Endothelial cell (in vitro differentiated cells): ENCODE data around the gene RFX1. TPM values are rescaled to one million over a fixed set of nuclear protein-coding genes. Genes with fewer than 3 reads are reported as not detected.

Experiments used
- DNase-seq: peaks from one replicate; pipeline ENCODE4 v3.0.0; 2021; ENCODE audit warnings: low spot score
- H3K27ac Mint-ChIP-seq: one replicate; pipeline ENCODE4 v1.8.0; 2021; ENCODE audit warnings: mixed read lengths, inconsistent platforms; ENCODE audit not compliant: unreplicated experiment
- H3K27me3 Mint-ChIP-seq: one replicate; pipeline ENCODE4 v1.8.0; 2021; ENCODE audit warnings: mild to moderate bottlenecking, moderate library complexity, mixed read lengths, inconsistent platforms; ENCODE audit not compliant: unreplicated experiment
- H3K36me3 Mint-ChIP-seq: one replicate; pipeline ENCODE4 v1.8.0; 2021; ENCODE audit warnings: mild to moderate bottlenecking, low read depth, mixed read lengths, inconsistent platforms; ENCODE audit not compliant: unreplicated experiment
- H3K4me1 Mint-ChIP-seq: one replicate; pipeline ENCODE4 v1.8.0; 2021; ENCODE audit warnings: mild to moderate bottlenecking, mixed read lengths, inconsistent platforms; ENCODE audit not compliant: unreplicated experiment
- H3K4me3 Mint-ChIP-seq: one replicate; pipeline ENCODE4 v1.8.0; 2021; ENCODE audit warnings: mild to moderate bottlenecking, mixed read lengths, inconsistent platforms; ENCODE audit not compliant: unreplicated experiment
- H3K9me3 Mint-ChIP-seq: one replicate; pipeline ENCODE4 v1.8.0; 2021; ENCODE audit warnings: mixed read lengths, inconsistent platforms; ENCODE audit not compliant: unreplicated experiment
- total RNA-seq: library from RNA; stranded (reverse); fragmentation: NEBNext Ultra II Directional; extraction: Animal tissue kit (Norgen Biotek cat#: 25700); gene quantifications from one replicate; pipeline ENCODE4 v1.2.1, GENCODE V29; 2021; ENCODE audit not compliant: unreplicated experiment
- TF ChIP-seq, protein P1 (sequence below): fragments of 200-600 bp; sonication (generic); IDR thresholded peaks from one replicate; pipeline ENCODE4 v1.5.0; 2021; ENCODE audit warnings: antibody characterized with exemption; ENCODE audit not compliant: unreplicated experiment

The RFX1 gene
- total RNA-seq, 1 donor from 2014 or later: 16.2 TPM

DNA sequence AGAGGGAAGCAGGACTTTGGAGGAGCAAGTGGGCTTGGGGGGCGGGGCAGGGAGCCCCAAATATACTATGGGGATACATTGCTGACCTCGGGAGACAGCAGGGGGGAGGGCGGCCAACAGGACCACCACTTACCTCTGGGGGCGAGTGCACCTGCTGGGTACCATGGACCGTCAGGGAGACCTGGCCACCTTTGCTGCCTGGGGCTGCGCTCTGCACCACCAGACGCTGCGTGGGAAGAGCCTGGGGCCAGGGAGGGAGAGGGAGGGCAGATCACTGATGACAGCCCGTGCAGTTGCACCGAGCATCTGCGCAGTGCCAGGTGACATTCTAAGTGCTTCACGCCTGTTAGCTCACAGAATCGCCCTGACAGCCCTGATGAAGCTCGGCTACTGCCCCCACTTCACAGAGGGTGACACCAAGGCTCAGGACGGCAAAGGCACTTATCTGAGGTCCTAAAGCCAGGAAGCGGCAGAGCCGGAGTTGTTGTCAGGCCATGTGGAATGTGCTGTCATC, 24.1 kb downstream of the RFX1 start:
- Mint-ChIP-seq H3K4me3 (no peak overlapping the region), H3K36me3 (no peaks in the 10 kb centered on the region), H3K27ac (no peak overlapping the region), H3K9me3 (no peaks in the 10 kb centered on the region), H3K4me1 (peaks cover 11% of the 10 kb centered on the region), H3K27me3 (peaks cover 12% of the 10 kb centered on the region)
- TF ChIP-seq, protein P1, sequence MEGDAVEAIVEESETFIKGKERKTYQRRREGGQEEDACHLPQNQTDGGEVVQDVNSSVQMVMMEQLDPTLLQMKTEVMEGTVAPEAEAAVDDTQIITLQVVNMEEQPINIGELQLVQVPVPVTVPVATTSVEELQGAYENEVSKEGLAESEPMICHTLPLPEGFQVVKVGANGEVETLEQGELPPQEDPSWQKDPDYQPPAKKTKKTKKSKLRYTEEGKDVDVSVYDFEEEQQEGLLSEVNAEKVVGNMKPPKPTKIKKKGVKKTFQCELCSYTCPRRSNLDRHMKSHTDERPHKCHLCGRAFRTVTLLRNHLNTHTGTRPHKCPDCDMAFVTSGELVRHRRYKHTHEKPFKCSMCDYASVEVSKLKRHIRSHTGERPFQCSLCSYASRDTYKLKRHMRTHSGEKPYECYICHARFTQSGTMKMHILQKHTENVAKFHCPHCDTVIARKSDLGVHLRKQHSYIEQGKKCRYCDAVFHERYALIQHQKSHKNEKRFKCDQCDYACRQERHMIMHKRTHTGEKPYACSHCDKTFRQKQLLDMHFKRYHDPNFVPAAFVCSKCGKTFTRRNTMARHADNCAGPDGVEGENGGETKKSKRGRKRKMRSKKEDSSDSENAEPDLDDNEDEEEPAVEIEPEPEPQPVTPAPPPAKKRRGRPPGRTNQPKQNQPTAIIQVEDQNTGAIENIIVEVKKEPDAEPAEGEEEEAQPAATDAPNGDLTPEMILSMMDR: no peak
- no peak for DNase-seq

DNA sequence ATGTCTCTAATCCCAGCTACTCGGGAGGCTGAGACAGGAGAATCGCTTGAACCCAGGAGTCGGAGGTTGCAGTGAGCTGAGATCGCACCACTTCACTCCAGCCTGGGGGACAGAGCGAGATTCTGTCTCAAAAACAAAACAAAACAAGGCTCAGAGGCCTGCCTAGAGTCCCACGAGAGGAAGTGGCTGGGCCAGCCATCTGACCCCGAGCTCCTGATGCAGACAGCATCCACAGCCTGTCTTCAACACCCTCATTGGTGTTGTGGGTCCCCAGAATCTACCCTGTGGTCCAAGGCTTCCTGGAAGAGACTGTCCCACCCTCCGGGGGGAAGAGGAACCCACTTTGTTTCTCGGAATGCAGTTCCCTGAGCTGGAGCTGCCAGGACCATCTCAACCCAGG, 24.7 kb downstream of the RFX1 start:
- TF ChIP-seq, protein P1: no peak
- Mint-ChIP-seq H3K4me3 (no peak overlapping the region), H3K27me3 (peaks cover 9% of the 10 kb centered on the region), H3K4me1 (peaks cover 7% of the 10 kb centered on the region), H3K36me3 (no peaks in the 10 kb centered on the region), H3K27ac (no peak overlapping the region), H3K9me3 (no peaks in the 10 kb centered on the region)
- DNase-seq: no peak

DNA sequence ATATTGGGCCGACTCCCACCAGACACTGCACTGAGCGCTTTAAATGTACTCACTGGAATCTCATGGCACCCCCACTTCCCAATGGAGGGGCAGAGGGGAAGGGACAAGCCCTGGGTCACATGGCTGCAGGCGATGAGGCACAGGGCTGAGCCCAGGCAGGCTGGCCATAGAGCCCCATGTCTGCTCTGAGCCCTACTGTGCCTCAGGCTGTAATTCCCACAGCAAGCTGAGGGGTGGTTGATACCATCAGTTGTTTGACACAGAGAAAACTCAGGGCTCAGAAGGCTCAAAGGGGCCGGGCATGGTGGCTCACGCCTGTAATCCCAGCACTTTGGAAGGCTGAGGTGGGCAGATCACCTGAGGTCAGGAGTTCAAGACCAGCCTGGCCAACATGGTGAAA, 25.1 kb downstream of the RFX1 start:
- TF ChIP-seq, protein P1: no peak
- Mint-ChIP-seq H3K27ac (peak overlapping the region; percentile 36), H3K4me3 (no peak overlapping the region), H3K36me3 (no peaks in the 10 kb centered on the region), H3K9me3 (no peaks in the 10 kb centered on the region), H3K4me1 (peaks cover 5% of the 10 kb centered on the region), H3K27me3 (peaks cover 11% of the 10 kb centered on the region)
- no peak for DNase-seq

DNA sequence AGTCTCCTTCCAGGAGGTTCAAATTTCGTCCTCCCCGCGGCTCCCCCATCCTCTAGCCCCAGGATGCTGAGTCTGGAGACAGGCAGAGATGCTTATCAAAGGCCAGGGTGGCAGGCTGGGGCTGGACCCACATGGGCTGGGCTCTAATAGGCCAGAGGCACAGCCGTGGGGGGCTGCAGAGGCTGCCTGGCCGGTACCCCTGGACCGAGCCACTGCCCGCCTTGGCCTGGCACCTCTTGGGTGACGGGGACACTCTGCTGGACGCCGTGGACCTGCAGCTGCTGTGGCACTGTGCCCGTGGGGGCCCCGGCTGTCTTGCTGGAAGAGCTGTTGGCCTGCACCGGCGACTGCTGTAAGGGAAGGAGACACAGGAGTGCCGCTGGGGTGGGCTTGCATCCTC, 25.8 kb downstream of the RFX1 start:
- Mint-ChIP-seq H3K9me3 (no peaks in the 10 kb centered on the region), H3K27me3 (peaks cover 11% of the 10 kb centered on the region), H3K4me3 (no peak overlapping the region), H3K36me3 (peaks cover 4% of the 10 kb centered on the region), H3K4me1 (peaks cover 5% of the 10 kb centered on the region), H3K27ac (no peak overlapping the region)
- TF ChIP-seq, protein P1: no peak
- no peak for DNase-seq

DNA sequence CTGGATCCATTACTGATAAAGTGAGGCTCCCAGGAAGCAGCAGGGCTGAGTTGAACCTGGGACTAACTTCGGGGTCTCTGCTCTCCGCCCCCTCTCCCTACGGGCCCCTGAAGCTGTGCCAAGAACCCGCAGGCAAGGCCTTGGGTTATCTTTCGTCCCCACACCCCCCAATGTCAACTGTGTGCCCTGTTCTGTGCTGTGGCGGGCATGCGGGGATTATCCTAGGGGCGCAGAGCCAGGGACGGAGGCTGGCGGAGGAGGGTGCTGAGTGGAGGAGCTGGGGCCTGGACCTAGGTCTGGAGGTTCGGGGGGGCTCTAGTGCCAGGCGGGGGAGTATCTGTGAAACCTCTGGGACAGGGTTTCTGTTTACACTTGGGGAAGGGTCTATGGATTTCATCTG, 26.4 kb downstream of the RFX1 start:
- H3K27me3 Mint-ChIP-seq: peaks cover 9% of the 10 kb centered on the region
- no peak overlapping the region for H3K27ac Mint-ChIP-seq
- peaks cover 7% of the 10 kb centered on the region for H3K36me3 Mint-ChIP-seq
- H3K4me3 Mint-ChIP-seq: no peak overlapping the region
- TF ChIP-seq, protein P1: no peak
- H3K9me3 Mint-ChIP-seq: no peaks in the 10 kb centered on the region
- no peak for DNase-seq
- H3K4me1 Mint-ChIP-seq: peaks cover 5% of the 10 kb centered on the region
